Measurements from ENCODE around the gene APC2. TPM values are rescaled to one million over a fixed set of nuclear protein-coding genes. Genes with fewer than 3 reads are reported as not detected.

APC2 gene
- total and polyA plus RNA-seq, 5 donors from 2014 or later, result 0.06 to 0.25 (median 0.07) TPM; not detected in 2

DNA sequence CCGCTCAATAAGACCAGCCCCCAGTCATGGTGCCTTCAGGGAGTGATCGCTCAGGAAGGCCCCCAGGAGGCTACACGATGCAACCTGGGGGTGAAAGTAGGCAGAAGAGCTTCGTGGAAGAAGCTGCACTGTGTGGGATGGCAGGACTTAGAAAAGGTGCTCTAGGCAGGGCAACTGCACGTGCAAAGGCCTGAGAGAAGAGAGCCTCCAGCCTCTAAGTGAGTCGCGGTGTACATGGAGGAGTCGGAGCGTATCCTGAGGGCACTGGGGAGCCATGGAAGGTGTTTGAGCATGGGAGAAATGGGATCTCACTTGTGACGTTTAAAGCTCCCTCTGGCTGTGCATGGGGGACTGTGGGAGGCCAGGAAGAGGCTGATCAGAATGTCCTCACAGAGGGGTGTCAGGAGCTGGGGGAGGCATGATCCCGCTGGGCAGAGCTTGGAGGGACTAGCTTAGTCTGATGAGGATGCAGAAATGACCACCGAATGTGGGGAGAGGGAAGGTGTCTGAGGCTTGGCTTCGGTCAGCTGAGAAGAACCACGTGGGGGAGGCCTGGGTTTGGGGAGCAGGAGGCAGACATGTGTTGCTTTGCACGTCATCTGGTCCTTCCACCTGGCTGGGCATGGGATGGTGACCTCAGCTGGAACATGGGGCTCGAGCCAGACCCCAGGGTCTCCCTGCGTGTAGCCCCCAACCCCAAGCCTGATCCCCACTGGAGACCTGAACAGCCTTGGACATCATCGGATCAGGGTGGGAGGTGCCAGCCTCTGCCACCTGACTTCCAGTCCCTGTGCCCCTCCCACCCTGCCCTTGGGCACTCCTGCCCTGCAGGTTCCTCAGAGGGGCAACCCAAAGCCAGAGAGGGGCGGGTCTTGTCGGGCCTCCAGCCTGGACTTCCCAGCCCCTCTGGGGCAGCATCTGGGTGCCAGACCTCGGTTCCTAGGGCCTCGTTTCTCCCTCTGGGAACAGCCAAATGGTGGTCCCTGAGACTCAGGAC lies 1.1 kb downstream of the APC2 start:
- H3K36me3 ChIP-seq (ENCODE audit: control insufficient read depth, insufficient read depth, low read length), result no peaks in the 10 kb centered on the region
- no peak overlapping the region for H3K4me3 ChIP-seq (ENCODE audit: low read depth, low read length)
- Mint-ChIP-seq H3K27me3 (peaks cover 60% of the 10 kb centered on the region), H3K4me3 (peak overlapping the region in 2 of 4 donors; percentile 5 to 30), H3K36me3 (no peaks in the 10 kb centered on the region), H3K9me3 (peaks cover 0 to 6% (median 0%) of the 10 kb centered on the region in 7 donors), H3K4me1 (peaks cover 0 to 44% (median 11%) of the 10 kb centered on the region in 4 donors), H3K27ac (no peak overlapping the region)
- no peak for DNase-seq
- H3K27ac ChIP-seq (ENCODE audit: insufficient read depth, low read length, poor library complexity, severe bottlenecking), result no peak overlapping the region
- peaks cover 36% of the 10 kb centered on the region for H3K4me1 ChIP-seq (ENCODE audit: control insufficient read depth, insufficient read depth, low read length, poor library complexity, severe bottlenecking)
- peaks cover 18% of the 10 kb centered on the region for H3K27me3 ChIP-seq (ENCODE audit: control insufficient read depth, insufficient read depth, low read length)
- no peaks in the 10 kb centered on the region for H3K9me3 ChIP-seq (ENCODE audit: control insufficient read depth in 2 of 2, low read length in 2 of 2)
- ATAC-seq (ENCODE audit: low read depth in 2 of 2), result no peak

DNA sequence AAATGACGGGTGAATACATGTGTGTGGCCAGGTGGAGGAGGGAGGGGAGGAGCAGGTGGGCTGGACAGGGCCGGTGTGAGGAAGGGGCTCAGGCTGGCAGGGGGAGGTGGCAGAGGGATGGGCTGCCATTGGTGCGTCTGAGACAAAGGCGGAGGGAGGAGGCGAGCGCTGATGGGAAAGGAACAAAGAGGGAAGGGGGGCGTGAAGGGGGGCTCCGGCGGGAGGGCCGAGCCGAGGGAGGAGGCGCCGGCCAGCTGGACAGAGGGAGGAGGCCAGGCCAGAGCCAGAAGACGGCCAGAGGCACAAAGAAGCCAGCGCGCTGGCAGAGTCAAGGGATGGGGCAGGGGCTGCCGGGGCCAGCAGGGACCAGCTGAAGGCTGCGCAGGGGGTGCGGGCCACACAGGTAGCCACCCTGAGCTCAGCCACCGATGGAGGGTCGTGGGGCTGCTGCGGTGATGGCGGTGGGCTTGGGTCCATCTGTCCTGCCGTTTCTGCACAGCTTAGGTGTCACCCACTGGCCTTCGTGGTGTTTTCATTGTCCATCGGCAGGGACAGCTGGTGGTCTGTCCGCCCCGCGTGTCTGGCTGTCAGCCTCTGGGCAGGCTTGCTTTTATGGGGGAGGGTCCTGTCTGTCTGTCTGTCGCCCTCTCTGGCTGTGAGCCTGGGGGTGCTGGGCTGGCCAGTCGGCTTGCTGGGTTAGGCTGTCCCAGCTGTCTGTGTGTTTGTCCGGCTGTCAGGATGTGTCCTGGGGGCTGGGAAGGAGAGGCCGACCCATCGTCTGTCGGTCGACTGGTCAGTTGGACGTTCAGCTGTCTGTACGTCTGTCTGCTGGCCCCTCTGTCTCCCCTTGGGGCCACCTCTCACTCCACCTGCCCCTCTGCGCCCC lies 2.2 kb downstream of the APC2 start:
- peaks cover 59% of the 10 kb centered on the region for H3K27me3 Mint-ChIP-seq
- Histone ChIP-seq H3K36me3 (ENCODE audit: control insufficient read depth, insufficient read depth, low read length) (no peaks in the 10 kb centered on the region), H3K27me3 (ENCODE audit: control insufficient read depth, insufficient read depth, low read length) (peaks cover 18% of the 10 kb centered on the region), H3K9me3 (ENCODE audit: control insufficient read depth in 2 of 2, low read length in 2 of 2) (no peaks in the 10 kb centered on the region), H3K27ac (ENCODE audit: insufficient read depth, low read length, poor library complexity, severe bottlenecking) (no peak overlapping the region), H3K4me1 (ENCODE audit: control insufficient read depth, insufficient read depth, low read length, poor library complexity, severe bottlenecking) (peaks cover 30% of the 10 kb centered on the region), H3K4me3 (ENCODE audit: low read depth, low read length) (no peak overlapping the region)
- H3K4me3 Mint-ChIP-seq, result no peak overlapping the region
- peaks cover 0 to 41% (median 11%) of the 10 kb centered on the region in 4 donors for H3K4me1 Mint-ChIP-seq
- DNase-seq, result no peak
- no peak for ATAC-seq (ENCODE audit: low read depth in 2 of 2)
- H3K27ac Mint-ChIP-seq, result no peak overlapping the region
- H3K36me3 Mint-ChIP-seq, result no peaks in the 10 kb centered on the region
- peaks cover 0 to 6% (median 0%) of the 10 kb centered on the region in 7 donors for H3K9me3 Mint-ChIP-seq

DNA sequence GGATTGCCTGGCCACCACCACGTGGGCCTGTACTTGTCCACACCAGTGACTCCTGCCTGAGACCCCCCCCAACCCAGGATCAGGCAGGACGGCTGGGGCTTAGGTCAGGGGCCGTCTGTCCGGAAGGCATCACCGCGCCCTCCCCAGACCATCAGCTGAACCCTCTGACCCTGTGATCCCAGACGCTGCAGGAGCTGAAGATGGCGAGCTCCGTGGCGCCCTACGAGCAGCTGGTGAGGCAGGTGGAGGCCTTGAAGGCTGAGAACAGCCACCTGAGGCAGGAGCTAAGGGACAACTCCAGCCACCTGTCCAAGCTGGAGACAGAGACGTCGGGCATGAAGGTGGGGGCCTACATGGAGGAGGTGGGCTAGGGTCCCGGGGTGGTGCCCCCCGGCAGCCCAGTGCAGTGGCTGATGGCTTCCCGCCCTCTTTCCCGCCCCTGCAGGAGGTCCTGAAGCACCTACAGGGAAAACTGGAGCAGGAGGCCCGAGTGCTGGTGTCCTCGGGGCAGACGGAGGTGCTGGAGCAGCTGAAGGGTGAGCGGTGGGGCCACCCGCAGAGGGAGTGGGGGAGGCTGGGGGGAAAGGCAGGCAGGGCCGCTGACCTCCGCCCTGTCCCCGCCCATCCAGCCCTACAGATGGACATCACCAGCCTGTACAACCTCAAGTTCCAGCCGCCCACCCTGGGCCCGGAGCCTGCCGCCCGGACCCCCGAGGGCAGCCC lies 3.0 kb downstream of the APC2 start:
- no peak overlapping the region for H3K27ac Mint-ChIP-seq
- Histone ChIP-seq H3K9me3 (ENCODE audit: control insufficient read depth in 2 of 2, low read length in 2 of 2) (no peaks in the 10 kb centered on the region), H3K4me1 (ENCODE audit: control insufficient read depth, insufficient read depth, low read length, poor library complexity, severe bottlenecking) (peaks cover 30% of the 10 kb centered on the region), H3K36me3 (ENCODE audit: control insufficient read depth, insufficient read depth, low read length) (no peaks in the 10 kb centered on the region), H3K27me3 (ENCODE audit: control insufficient read depth, insufficient read depth, low read length) (peaks cover 14% of the 10 kb centered on the region), H3K27ac (ENCODE audit: insufficient read depth, low read length, poor library complexity, severe bottlenecking) (no peak overlapping the region), H3K4me3 (ENCODE audit: low read depth, low read length) (no peak overlapping the region)
- ATAC-seq (ENCODE audit: low read depth in 2 of 2), result no peak
- no peaks in the 10 kb centered on the region for H3K36me3 Mint-ChIP-seq
- DNase-seq, result no peak
- H3K4me3 Mint-ChIP-seq, result no peak overlapping the region
- H3K9me3 Mint-ChIP-seq, result peaks cover 0 to 4% (median 0%) of the 10 kb centered on the region in 7 donors
- H3K4me1 Mint-ChIP-seq, result peaks cover 0 to 38% (median 7%) of the 10 kb centered on the region in 4 donors
- H3K27me3 Mint-ChIP-seq, result peaks cover 51% of the 10 kb centered on the region

DNA sequence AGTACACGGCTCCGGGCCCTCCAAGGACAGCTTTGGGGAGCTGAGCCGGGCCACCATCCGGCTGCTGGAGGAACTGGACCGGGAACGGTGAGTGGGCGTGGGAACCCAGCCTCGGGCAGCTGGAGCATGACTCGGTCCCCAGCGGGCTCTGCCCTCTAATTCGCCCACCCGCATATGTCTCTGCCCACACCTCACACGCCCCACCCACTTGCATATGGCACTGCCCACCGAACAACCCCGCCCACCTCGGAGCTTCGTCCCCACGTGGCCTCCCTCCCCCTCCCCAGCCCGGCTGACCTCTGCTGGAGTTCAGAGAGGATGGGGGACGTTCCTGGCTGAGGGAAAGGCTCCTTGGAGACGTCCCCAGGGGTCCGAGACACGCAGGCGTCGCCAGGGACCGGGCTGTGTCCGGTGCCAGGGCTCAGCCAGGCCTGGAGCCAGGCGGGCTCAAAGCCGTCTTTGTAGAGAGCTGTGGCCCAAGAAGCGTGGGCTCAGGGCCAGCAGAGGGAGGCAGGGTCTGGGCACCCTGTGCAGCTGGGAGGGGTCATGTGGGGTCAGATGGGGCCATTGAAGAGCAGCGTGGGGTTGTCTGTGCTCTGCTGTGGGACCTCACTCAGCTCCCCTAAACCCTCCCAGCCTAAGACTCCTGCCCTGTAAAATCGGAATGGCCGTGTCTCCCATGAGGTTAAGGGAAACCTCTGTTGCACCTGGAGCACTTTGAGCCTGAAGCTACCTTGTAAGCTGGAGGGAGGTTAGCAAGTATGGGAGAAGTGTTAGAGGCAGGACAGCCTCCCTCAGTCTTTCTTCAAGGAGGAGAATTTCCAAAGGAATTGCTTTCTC lies 3.8 kb downstream of the APC2 start:
- ATAC-seq (ENCODE audit: low read depth in 2 of 2) (no peak), DNase-seq (no peak)
- peaks cover 30% of the 10 kb centered on the region for H3K4me1 ChIP-seq (ENCODE audit: control insufficient read depth, insufficient read depth, low read length, poor library complexity, severe bottlenecking)
- H3K9me3 ChIP-seq (ENCODE audit: control insufficient read depth in 2 of 2, low read length in 2 of 2), result no peaks in the 10 kb centered on the region
- Mint-ChIP-seq H3K27me3 (peaks cover 51% of the 10 kb centered on the region), H3K9me3 (peaks cover 0 to 4% (median 0%) of the 10 kb centered on the region in 7 donors), H3K27ac (no peak overlapping the region), H3K4me1 (peaks cover 0 to 40% (median 6%) of the 10 kb centered on the region in 4 donors), H3K4me3 (peak overlapping the region in 3 of 4 donors; percentile 38 to 61 (median 59)), H3K36me3 (no peaks in the 10 kb centered on the region)
- no peak overlapping the region for H3K27ac ChIP-seq (ENCODE audit: insufficient read depth, low read length, poor library complexity, severe bottlenecking)
- peaks cover 14% of the 10 kb centered on the region for H3K27me3 ChIP-seq (ENCODE audit: control insufficient read depth, insufficient read depth, low read length)
- no peak overlapping the region for H3K4me3 ChIP-seq (ENCODE audit: low read depth, low read length)
- H3K36me3 ChIP-seq (ENCODE audit: control insufficient read depth, insufficient read depth, low read length), result no peaks in the 10 kb centered on the region

DNA sequence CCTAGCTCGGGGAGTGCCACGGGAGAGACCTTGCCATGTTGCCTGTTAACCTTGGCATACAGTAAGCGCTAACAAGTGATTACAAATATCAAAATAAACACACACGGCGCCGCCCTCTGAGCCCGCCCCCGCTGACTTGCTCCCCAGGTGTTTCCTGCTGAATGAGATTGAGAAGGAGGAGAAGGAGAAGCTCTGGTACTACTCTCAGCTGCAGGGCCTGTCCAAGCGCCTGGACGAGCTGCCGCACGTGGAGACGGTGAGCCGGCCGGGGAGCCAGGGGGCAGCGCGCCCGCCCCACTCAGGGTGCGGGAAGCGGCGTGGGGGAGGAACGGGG lies 5.0 kb downstream of the APC2 start:
- no peaks in the 10 kb centered on the region for H3K36me3 Mint-ChIP-seq
- peak overlapping the region in 3 of 4 donors; percentile 67 to 80 (median 71) for H3K4me3 Mint-ChIP-seq
- H3K27me3 Mint-ChIP-seq, result peaks cover 55% of the 10 kb centered on the region
- Histone ChIP-seq H3K27me3 (ENCODE audit: control insufficient read depth, insufficient read depth, low read length) (peaks cover 14% of the 10 kb centered on the region), H3K27ac (ENCODE audit: insufficient read depth, low read length, poor library complexity, severe bottlenecking) (no peak overlapping the region), H3K36me3 (ENCODE audit: control insufficient read depth, insufficient read depth, low read length) (no peaks in the 10 kb centered on the region), H3K4me3 (ENCODE audit: low read depth, low read length) (no peak overlapping the region), H3K4me1 (ENCODE audit: control insufficient read depth, insufficient read depth, low read length, poor library complexity, severe bottlenecking) (peaks cover 21% of the 10 kb centered on the region), H3K9me3 (ENCODE audit: control insufficient read depth in 2 of 2, low read length in 2 of 2) (no peaks in the 10 kb centered on the region)
- ATAC-seq (ENCODE audit: low read depth in 2 of 2), result no peak
- H3K9me3 Mint-ChIP-seq, result peaks cover 0 to 4% (median 0%) of the 10 kb centered on the region in 7 donors
- peaks cover 0 to 37% (median 4%) of the 10 kb centered on the region in 4 donors for H3K4me1 Mint-ChIP-seq
- DNase-seq, result peak in 1 of 3 donors; percentile 39
- H3K27ac Mint-ChIP-seq, result no peak overlapping the region

DNA sequence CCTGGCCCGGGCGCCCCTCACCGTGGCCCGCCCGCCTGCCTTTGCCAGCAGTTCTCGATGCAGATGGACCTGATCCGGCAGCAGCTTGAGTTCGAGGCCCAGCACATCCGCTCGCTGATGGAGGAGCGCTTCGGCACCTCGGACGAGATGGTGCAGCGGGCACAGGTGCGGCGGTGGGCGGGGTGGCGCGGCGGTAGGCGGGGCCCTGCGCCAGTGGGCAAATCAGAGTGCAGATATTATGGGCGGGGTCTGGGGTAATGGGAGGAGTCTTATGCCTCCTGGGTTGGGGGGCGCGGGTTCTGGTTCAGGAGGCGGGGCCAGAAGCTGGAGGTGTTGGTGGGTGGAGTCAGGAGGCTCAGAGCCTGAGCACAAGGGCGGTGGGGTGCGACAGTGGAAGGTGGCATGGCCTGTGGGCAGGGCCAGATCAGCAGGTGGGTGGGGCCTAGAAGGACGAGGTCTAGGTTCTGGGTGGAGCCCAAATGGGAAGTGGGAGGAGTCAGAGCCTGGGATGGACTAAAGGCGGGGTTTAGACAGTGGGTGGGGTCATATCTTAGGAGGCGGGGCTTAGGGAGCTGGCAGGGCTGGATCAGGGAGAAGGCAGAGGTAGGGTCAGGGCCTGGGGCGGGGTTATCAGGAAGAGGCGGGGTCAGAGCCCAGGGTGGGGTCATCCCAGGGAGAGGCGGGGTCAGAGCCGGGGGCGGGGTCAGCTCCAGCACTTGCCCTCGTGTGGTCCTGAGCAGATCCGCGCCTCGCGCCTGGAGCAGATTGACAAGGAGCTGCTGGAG lies 5.6 kb downstream of the APC2 start:
- Mint-ChIP-seq H3K27me3 (peaks cover 52% of the 10 kb centered on the region), H3K4me3 (peak overlapping the region in 3 of 4 donors; percentile 62 to 80 (median 76)), H3K9me3 (peaks cover 0 to 4% (median 0%) of the 10 kb centered on the region in 7 donors), H3K27ac (peak overlapping the region in 1 of 3 donors; percentile 32), H3K36me3 (no peaks in the 10 kb centered on the region), H3K4me1 (peaks cover 0 to 34% (median 4%) of the 10 kb centered on the region in 4 donors)
- Histone ChIP-seq H3K36me3 (ENCODE audit: control insufficient read depth, insufficient read depth, low read length) (peaks cover 1% of the 10 kb centered on the region), H3K9me3 (ENCODE audit: control insufficient read depth in 2 of 2, low read length in 2 of 2) (no peaks in the 10 kb centered on the region), H3K4me3 (ENCODE audit: low read depth, low read length) (no peak overlapping the region), H3K4me1 (ENCODE audit: control insufficient read depth, insufficient read depth, low read length, poor library complexity, severe bottlenecking) (peaks cover 16% of the 10 kb centered on the region), H3K27me3 (ENCODE audit: control insufficient read depth, insufficient read depth, low read length) (peaks cover 10% of the 10 kb centered on the region), H3K27ac (ENCODE audit: insufficient read depth, low read length, poor library complexity, severe bottlenecking) (no peak overlapping the region)
- DNase-seq, result peak; percentile 55 to 74 (median 56)
- ATAC-seq (ENCODE audit: low read depth in 2 of 2), result peak; percentile 54 to 56
